ENCODE data around the gene COL24A1. TPM values are rescaled to one million over a fixed set of nuclear protein-coding genes. Genes with fewer than 3 reads are reported as not detected.

The COL24A1 gene
- total RNA-seq, 1 experiment from 2014 or later, result 0.08 TPM

DNA sequence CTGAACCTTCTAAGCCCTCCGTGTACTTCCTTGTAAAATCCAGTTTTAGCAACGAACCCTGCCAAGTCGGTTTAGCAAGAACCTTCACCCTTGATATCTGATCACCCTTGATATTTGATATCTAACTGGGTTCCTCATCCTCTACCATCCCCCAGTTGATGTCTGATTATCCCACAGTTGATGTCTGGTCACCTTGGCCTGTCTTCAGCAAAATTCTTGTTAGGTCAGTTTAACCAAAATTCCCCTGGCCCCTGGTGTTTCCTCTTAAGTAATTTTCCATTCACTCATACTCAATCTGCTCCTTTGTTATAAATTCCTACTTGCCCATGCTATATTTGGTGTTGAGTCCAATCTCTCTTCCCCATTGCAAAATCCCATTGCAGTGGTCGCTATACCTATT lies 333.9 kb downstream of the COL24A1 start:
- BruUV-seq (replicated peaks), result no TSS peak
- intact Hi-C loops (cut with micrococcal nuclease; ENCODE audit: unreplicated experiment), result no loop called here
- no peak for TF ChIP-seq SIN3A (IDR thresholded peaks at IDR 0.05; ENCODE audit: borderline replicate concordance, insufficient read depth, low read depth, low read length)
- TF ChIP-seq, protein P1, sequence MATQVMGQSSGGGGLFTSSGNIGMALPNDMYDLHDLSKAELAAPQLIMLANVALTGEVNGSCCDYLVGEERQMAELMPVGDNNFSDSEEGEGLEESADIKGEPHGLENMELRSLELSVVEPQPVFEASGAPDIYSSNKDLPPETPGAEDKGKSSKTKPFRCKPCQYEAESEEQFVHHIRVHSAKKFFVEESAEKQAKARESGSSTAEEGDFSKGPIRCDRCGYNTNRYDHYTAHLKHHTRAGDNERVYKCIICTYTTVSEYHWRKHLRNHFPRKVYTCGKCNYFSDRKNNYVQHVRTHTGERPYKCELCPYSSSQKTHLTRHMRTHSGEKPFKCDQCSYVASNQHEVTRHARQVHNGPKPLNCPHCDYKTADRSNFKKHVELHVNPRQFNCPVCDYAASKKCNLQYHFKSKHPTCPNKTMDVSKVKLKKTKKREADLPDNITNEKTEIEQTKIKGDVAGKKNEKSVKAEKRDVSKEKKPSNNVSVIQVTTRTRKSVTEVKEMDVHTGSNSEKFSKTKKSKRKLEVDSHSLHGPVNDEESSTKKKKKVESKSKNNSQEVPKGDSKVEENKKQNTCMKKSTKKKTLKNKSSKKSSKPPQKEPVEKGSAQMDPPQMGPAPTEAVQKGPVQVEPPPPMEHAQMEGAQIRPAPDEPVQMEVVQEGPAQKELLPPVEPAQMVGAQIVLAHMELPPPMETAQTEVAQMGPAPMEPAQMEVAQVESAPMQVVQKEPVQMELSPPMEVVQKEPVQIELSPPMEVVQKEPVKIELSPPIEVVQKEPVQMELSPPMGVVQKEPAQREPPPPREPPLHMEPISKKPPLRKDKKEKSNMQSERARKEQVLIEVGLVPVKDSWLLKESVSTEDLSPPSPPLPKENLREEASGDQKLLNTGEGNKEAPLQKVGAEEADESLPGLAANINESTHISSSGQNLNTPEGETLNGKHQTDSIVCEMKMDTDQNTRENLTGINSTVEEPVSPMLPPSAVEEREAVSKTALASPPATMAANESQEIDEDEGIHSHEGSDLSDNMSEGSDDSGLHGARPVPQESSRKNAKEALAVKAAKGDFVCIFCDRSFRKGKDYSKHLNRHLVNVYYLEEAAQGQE (IDR thresholded peaks at IDR 0.05; ENCODE audit: insufficient read depth in 1 of 2, low read depth in 2 of 2, low read length in 1 of 2), result no peak
- TF ChIP-seq, protein P2, sequence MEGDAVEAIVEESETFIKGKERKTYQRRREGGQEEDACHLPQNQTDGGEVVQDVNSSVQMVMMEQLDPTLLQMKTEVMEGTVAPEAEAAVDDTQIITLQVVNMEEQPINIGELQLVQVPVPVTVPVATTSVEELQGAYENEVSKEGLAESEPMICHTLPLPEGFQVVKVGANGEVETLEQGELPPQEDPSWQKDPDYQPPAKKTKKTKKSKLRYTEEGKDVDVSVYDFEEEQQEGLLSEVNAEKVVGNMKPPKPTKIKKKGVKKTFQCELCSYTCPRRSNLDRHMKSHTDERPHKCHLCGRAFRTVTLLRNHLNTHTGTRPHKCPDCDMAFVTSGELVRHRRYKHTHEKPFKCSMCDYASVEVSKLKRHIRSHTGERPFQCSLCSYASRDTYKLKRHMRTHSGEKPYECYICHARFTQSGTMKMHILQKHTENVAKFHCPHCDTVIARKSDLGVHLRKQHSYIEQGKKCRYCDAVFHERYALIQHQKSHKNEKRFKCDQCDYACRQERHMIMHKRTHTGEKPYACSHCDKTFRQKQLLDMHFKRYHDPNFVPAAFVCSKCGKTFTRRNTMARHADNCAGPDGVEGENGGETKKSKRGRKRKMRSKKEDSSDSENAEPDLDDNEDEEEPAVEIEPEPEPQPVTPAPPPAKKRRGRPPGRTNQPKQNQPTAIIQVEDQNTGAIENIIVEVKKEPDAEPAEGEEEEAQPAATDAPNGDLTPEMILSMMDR (IDR thresholded peaks at IDR 0.05), result no peak
- TF ChIP-seq POLR2AphosphoS5 (IDR thresholded peaks at IDR 0.05; ENCODE audit: low read depth, low read length), result no peak
- no peak for TF ChIP-seq TCF7L2 (IDR thresholded peaks at IDR 0.05; ENCODE audit: low read depth, low read length)

GRCh38 chr1:85818371-85818770 lies 338.2 kb downstream of the COL24A1 start:
- no peaks in the 10 kb centered on the region for H3K9me3 ChIP-seq (ENCODE audit: control insufficient read depth, insufficient read depth, low read depth, low read length)
- H3K27ac ChIP-seq (ENCODE audit: low read length), result no peak overlapping the region
- in situ Hi-C loops (cut with HindIII; ENCODE audit: low pct_unique_long_range_greater_than_20kb, low sequenced_read_pairs) (no loop called here), intact Hi-C loops (cut with micrococcal nuclease; ENCODE audit: unreplicated experiment) (no loop called here)
- no peak for ATAC-seq
- ChIA-PET CTCF (no interaction called here), POLR2A (no interaction called here)
- H3K27me3 ChIP-seq (ENCODE audit: control insufficient read depth, insufficient read depth, low read length), result no peaks in the 10 kb centered on the region
- peak; percentile 79 for DNase-seq (ENCODE audit: low read depth, low spot score)
- TF ChIP-seq, protein P1 (IDR thresholded peaks at IDR 0.05; ENCODE audit: insufficient read depth in 1 of 2, low read depth in 2 of 2, low read length in 1 of 2), result no peak
- TF ChIP-seq POLR2AphosphoS5 (IDR thresholded peaks at IDR 0.05; ENCODE audit: low read depth, low read length) (no peak), TCF7L2 (IDR thresholded peaks at IDR 0.05; ENCODE audit: low read depth, low read length) (no peak), SIN3A (IDR thresholded peaks at IDR 0.05; ENCODE audit: borderline replicate concordance, insufficient read depth, low read depth, low read length) (no peak)
- TF ChIP-seq, protein P2 (IDR thresholded peaks at IDR 0.05), result no peak; the same call in 1 of the 2 replicates
- no peak overlapping the region for H3K4me3 ChIP-seq (ENCODE audit: low read depth in 2 of 2, low read length in 2 of 2)
- no TSS peak for BruUV-seq (replicated peaks)
- H3K4me1 ChIP-seq (ENCODE audit: control insufficient read depth, insufficient read depth, low read length), result no peaks in the 10 kb centered on the region
- H3K36me3 ChIP-seq (ENCODE audit: control insufficient read depth, insufficient read depth, low read length), result no peaks in the 10 kb centered on the region

More for the DNA sequence above, 333.9 kb downstream of the COL24A1 start:
- H3K9me3 ChIP-seq (ENCODE audit: control insufficient read depth, insufficient read depth, low read depth, low read length), result no peaks in the 10 kb centered on the region
- CTCF ChIA-PET, result no interaction called here
- H3K36me3 ChIP-seq (ENCODE audit: control insufficient read depth, insufficient read depth, low read length), result no peaks in the 10 kb centered on the region
- H3K4me1 ChIP-seq (ENCODE audit: control insufficient read depth, insufficient read depth, low read length), result no peaks in the 10 kb centered on the region
- no peak for DNase-seq (ENCODE audit: low read depth, low spot score)
- no peaks in the 10 kb centered on the region for H3K27me3 ChIP-seq (ENCODE audit: control insufficient read depth, insufficient read depth, low read length)
- POLR2A ChIA-PET, result no interaction called here
- ATAC-seq, result no peak
- in situ Hi-C loops (cut with HindIII; ENCODE audit: low pct_unique_long_range_greater_than_20kb, low sequenced_read_pairs), result no loop called here
- H3K4me3 ChIP-seq (ENCODE audit: low read depth in 2 of 2, low read length in 2 of 2), result no peak overlapping the region
- no peak overlapping the region for H3K27ac ChIP-seq (ENCODE audit: low read length)

All from Panc1 (cell line).